ENCODE results near the gene GBP6. TPM values are rescaled to one million over a fixed set of nuclear protein-coding genes. Genes with fewer than 3 reads are reported as not detected.

GBP6 gene
- total RNA-seq, 1 experiment from 2014 or later, result not detected

GRCh38 chr1:89335486-89335885 is 28.4 kb upstream of the GBP6 start (continued):
- no peak for TF ChIP-seq ZNF425 (CRISPR knock-in tag; conservative IDR thresholded peaks at IDR 0.05)
- no peak for TF ChIP-seq E2F5 (CRISPR knock-in tag; IDR thresholded peaks at IDR 0.05)
- TF ChIP-seq ATF1 (CRISPR knock-in tag; IDR thresholded peaks at IDR 0.05), result no peak

DNA sequence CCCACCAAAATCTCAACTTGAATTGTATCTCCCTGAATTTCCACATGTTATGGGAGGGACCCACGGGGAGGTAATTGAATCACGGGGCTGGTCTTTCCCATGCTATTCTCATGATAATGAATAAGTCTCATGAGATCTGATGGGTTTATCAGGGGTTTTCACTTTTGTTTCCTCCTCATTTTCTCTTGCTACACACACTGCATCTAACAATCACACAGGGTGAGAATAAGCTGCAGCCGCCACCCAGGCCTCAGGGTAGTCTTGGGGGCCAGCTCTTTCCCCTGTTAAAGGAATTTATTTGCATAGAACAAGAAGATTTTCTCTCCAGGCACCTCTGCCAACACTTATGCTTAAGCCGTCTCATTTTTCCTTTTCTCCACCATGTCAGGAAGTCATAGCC is 26.0 kb upstream of the GBP6 start:
- no peak overlapping the region for H3K27ac Mint-ChIP-seq

More for the DNA sequence above, 26.0 kb upstream of the GBP6 start:
- CTCF ChIA-PET, result no interaction called here
- TF ChIP-seq NFATC4 (CRISPR knock-in tag; IDR thresholded peaks at IDR 0.05) (no peak), TEAD4 (CRISPR knock-in tag; IDR thresholded peaks at IDR 0.05) (no peak), FOXP4 (CRISPR knock-in tag; IDR thresholded peaks at IDR 0.05) (no peak), ZNF671 (CRISPR knock-in tag; IDR thresholded peaks at IDR 0.05) (no peak), CREM (CRISPR knock-in tag; IDR thresholded peaks at IDR 0.05) (no peak), ZNF423 (CRISPR knock-in tag; IDR thresholded peaks at IDR 0.05) (no peak)
- TF ChIP-seq, protein P1, sequence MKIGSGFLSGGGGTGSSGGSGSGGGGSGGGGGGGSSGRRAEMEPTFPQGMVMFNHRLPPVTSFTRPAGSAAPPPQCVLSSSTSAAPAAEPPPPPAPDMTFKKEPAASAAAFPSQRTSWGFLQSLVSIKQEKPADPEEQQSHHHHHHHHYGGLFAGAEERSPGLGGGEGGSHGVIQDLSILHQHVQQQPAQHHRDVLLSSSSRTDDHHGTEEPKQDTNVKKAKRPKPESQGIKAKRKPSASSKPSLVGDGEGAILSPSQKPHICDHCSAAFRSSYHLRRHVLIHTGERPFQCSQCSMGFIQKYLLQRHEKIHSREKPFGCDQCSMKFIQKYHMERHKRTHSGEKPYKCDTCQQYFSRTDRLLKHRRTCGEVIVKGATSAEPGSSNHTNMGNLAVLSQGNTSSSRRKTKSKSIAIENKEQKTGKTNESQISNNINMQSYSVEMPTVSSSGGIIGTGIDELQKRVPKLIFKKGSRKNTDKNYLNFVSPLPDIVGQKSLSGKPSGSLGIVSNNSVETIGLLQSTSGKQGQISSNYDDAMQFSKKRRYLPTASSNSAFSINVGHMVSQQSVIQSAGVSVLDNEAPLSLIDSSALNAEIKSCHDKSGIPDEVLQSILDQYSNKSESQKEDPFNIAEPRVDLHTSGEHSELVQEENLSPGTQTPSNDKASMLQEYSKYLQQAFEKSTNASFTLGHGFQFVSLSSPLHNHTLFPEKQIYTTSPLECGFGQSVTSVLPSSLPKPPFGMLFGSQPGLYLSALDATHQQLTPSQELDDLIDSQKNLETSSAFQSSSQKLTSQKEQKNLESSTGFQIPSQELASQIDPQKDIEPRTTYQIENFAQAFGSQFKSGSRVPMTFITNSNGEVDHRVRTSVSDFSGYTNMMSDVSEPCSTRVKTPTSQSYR (CRISPR knock-in tag; IDR thresholded peaks at IDR 0.05), result no peak
- TF ChIP-seq, protein P2, sequence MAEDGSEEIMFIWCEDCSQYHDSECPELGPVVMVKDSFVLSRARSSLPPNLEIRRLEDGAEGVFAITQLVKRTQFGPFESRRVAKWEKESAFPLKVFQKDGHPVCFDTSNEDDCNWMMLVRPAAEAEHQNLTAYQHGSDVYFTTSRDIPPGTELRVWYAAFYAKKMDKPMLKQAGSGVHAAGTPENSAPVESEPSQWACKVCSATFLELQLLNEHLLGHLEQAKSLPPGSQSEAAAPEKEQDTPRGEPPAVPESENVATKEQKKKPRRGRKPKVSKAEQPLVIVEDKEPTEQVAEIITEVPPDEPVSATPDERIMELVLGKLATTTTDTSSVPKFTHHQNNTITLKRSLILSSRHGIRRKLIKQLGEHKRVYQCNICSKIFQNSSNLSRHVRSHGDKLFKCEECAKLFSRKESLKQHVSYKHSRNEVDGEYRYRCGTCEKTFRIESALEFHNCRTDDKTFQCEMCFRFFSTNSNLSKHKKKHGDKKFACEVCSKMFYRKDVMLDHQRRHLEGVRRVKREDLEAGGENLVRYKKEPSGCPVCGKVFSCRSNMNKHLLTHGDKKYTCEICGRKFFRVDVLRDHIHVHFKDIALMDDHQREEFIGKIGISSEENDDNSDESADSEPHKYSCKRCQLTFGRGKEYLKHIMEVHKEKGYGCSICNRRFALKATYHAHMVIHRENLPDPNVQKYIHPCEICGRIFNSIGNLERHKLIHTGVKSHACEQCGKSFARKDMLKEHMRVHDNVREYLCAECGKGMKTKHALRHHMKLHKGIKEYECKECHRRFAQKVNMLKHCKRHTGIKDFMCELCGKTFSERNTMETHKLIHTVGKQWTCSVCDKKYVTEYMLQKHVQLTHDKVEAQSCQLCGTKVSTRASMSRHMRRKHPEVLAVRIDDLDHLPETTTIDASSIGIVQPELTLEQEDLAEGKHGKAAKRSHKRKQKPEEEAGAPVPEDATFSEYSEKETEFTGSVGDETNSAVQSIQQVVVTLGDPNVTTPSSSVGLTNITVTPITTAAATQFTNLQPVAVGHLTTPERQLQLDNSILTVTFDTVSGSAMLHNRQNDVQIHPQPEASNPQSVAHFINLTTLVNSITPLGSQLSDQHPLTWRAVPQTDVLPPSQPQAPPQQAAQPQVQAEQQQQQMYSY (CRISPR knock-in tag; IDR thresholded peaks at IDR 0.05), result no peak
- Mint-ChIP-seq H3K36me3 (no peaks in the 10 kb centered on the region), H3K9me3 (peaks cover 19% of the 10 kb centered on the region), H3K4me3 (no peak overlapping the region), H3K27me3 (ENCODE audit: low read depth) (peaks cover 3% of the 10 kb centered on the region; the same call in 1 of the 2 replicates), H3K4me1 (peaks cover 6% of the 10 kb centered on the region)
- ATAC-seq, result no peak
- no peak for DNase-seq (ENCODE audit: low spot score)
- POLR2A ChIA-PET, result no interaction called here
